Caco-2 (cell line): Measurements from ENCODE around the gene TMEM154. TPM values are rescaled to one million over a fixed set of nuclear protein-coding genes. Genes with fewer than 3 reads are reported as not detected.

Experiments used
- BruUV-seq: library from RNA; stranded (reverse); fragments of 400-500 nt; replicated peaks from 2 replicates; lab custom pipeline; 2021; lab: Mats Ljungman, UMichigan
- CTCF ChIA-PET: fragments of 300-600 bp; sonication (Branson Sonifier 250); formaldehyde crosslinking; loops from one replicate; lab custom pipeline; 2022; ENCODE audit warnings: antibody characterized with exemption; lab: Charles Lee
- POLR2A ChIA-PET: fragments of 300-600 bp; sonication (Branson Sonifier 250); formaldehyde crosslinking; loops from one replicate; lab custom pipeline; 2022; ENCODE audit warnings: antibody characterized with exemption; lab: Charles Lee
- DNase-seq, 2 experiments: peaks; one replicate each; pipeline versions ENCODE4 v3.0.0 to v3.0.0-alpha.2; 2020 to 2022
- H3K27me3 ChIP-seq: replicated peaks from 2 replicates; pipeline ENCODE4 v1.6.0; 2011; ENCODE audit warnings: low read length; ENCODE audit not compliant: control insufficient read depth, insufficient read depth
- H3K36me3 ChIP-seq: 2 replicates; pipeline ENCODE4 v1.5.1; 2011; ENCODE audit warnings: low read length; ENCODE audit not compliant: control insufficient read depth, insufficient read depth
- H3K4me1 ChIP-seq: fragments of 250-450 bp; sonication (Bioruptor Pico); 2 replicates; pipeline ENCODE4 v1.5.1; 2020; ENCODE audit warnings: mild to moderate bottlenecking
- H3K4me3 ChIP-seq: 2 replicates; pipeline ENCODE4 v1.5.1; 2011; ENCODE audit warnings: low read depth, mild to moderate bottlenecking, control low read depth, low read length
- H3K9me3 ChIP-seq: fragments of 250-450 bp; sonication (Bioruptor Pico); 2 replicates; pipeline ENCODE4 v1.5.1; 2020; ENCODE audit warnings: mild to moderate bottlenecking, moderate library complexity
- H3K27ac Mint-ChIP-seq: one replicate; pipeline ENCODE4 v1.8.0; 2022; ENCODE audit warnings: mixed read lengths; ENCODE audit not compliant: unreplicated experiment
- H3K27me3 Mint-ChIP-seq: one replicate; pipeline ENCODE4 v1.8.0; 2022; ENCODE audit warnings: mixed read lengths; ENCODE audit not compliant: insufficient read depth, unreplicated experiment
- H3K36me3 Mint-ChIP-seq: one replicate; pipeline ENCODE4 v1.8.0; 2022; ENCODE audit warnings: mild to moderate bottlenecking, mixed read lengths; ENCODE audit not compliant: insufficient read depth, unreplicated experiment
- H3K4me1 Mint-ChIP-seq: one replicate; pipeline ENCODE4 v1.8.0; 2022; ENCODE audit warnings: low read depth, mixed read lengths; ENCODE audit not compliant: unreplicated experiment
- H3K4me3 Mint-ChIP-seq: one replicate; pipeline ENCODE4 v1.8.0; 2022; ENCODE audit warnings: mild to moderate bottlenecking, moderate library complexity, mixed read lengths; ENCODE audit not compliant: unreplicated experiment
- H3K9me3 Mint-ChIP-seq: one replicate; pipeline ENCODE4 v1.8.0; 2022; ENCODE audit warnings: mixed read lengths; ENCODE audit not compliant: unreplicated experiment
- intact Hi-C: fragments of 100-400 bp; cut with micrococcal nuclease; formaldehyde crosslinking; loops from one replicate; pipeline ENCODE4 v1.10.0; 2022; ENCODE audit not compliant: unreplicated experiment
- total RNA-seq: library from RNA; stranded (reverse); gene quantifications from 2 replicates; pipeline ENCODE4 v1.2.3, GENCODE V29; 2022
- TF ChIP-seq, protein P1 (sequence below), 2 experiments: fragments of 200-600 bp in 1 of 2; IDR thresholded peaks; 1 replicate in 1 of 2; 2 replicates in 1 of 2; pipeline versions ENCODE4 v1.5.1 to v1.8.0; 2011 to 2022; ENCODE audit warnings: antibody characterized with exemption in 1 of 2, control low read depth in 1 of 2, inconsistent platforms in 1 of 2, low read depth in 1 of 2, low read length in 1 of 2, mild to moderate bottlenecking in 1 of 2, moderate library complexity in 1 of 2; ENCODE audit not compliant: insufficient read depth in 1 of 2, severe bottlenecking in 1 of 2, unreplicated experiment in 1 of 2

Gene TMEM154
- total RNA-seq, 1 experiment from 2014 or later = 4.6 TPM

DNA sequence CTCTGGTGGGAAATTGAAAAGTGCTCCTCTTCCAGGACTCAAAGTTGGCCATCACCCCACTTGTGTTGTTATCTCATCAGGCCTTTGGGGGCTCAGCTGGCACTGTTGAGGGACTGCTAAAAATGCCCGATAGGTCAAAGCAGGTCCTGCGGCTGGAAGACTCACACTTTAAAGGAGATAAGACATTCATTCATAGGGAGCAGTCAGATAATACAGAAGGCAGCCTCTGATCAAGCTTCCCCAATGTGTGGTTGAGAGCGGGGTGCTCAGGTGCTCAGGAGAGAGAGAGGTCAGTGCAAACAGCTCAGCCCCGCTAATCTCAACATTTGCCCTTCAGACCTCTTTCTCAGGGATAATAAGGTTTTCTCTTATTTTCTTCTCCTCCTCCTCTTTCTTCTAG lies 70.3 kb downstream of the TMEM154 start:
- no peaks in the 10 kb centered on the region for H3K4me1 Mint-ChIP-seq
- Histone ChIP-seq H3K4me1 (no peaks in the 10 kb centered on the region), H3K4me3 (no peak overlapping the region), H3K27me3 (no peaks in the 10 kb centered on the region), H3K9me3 (no peaks in the 10 kb centered on the region), H3K36me3 (no peaks in the 10 kb centered on the region)
- no peak overlapping the region for H3K27ac Mint-ChIP-seq
- H3K36me3 Mint-ChIP-seq = no peaks in the 10 kb centered on the region
- intact Hi-C loops = no loop called here
- no peak overlapping the region for H3K4me3 Mint-ChIP-seq
- peaks cover 2% of the 10 kb centered on the region for H3K27me3 Mint-ChIP-seq
- no TSS peak for BruUV-seq
- DNase-seq = no peak
- POLR2A ChIA-PET = no interaction called here
- TF ChIP-seq, protein P1, sequence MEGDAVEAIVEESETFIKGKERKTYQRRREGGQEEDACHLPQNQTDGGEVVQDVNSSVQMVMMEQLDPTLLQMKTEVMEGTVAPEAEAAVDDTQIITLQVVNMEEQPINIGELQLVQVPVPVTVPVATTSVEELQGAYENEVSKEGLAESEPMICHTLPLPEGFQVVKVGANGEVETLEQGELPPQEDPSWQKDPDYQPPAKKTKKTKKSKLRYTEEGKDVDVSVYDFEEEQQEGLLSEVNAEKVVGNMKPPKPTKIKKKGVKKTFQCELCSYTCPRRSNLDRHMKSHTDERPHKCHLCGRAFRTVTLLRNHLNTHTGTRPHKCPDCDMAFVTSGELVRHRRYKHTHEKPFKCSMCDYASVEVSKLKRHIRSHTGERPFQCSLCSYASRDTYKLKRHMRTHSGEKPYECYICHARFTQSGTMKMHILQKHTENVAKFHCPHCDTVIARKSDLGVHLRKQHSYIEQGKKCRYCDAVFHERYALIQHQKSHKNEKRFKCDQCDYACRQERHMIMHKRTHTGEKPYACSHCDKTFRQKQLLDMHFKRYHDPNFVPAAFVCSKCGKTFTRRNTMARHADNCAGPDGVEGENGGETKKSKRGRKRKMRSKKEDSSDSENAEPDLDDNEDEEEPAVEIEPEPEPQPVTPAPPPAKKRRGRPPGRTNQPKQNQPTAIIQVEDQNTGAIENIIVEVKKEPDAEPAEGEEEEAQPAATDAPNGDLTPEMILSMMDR (IDR thresholded peaks at IDR 0.05; ENCODE audit: insufficient read depth in 1 of 2, low read depth in 1 of 2, low read length in 1 of 2, severe bottlenecking in 1 of 2, unreplicated experiment in 1 of 2) = no peak
- H3K9me3 Mint-ChIP-seq = no peaks in the 10 kb centered on the region
- CTCF ChIA-PET = no interaction called here

DNA sequence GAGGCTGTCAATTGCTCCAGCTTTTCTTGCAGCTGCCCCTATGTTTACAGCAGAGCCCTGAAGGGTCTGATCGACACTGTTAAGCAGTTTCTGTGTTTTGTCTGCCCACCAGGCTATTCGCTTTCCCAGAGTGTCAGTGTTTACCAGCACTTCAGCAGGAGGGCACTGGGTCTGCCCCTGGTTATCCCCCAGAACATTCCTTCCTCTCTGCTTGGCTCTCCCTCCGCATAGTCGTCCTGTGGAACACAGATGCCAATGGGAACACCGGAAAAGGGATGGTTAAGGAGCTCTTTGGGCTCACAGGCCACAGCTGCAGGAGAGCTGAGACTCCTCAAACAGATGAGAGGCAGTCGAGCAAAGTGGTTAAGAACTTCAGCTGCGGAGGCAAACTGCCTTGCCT lies 72.6 kb downstream of the TMEM154 start:
- no TSS peak for BruUV-seq
- ChIA-PET POLR2A (no interaction called here), CTCF (no interaction called here)
- Mint-ChIP-seq H3K36me3 (no peaks in the 10 kb centered on the region), H3K4me3 (no peak overlapping the region), H3K27me3 (peaks cover 2% of the 10 kb centered on the region), H3K9me3 (peaks cover 9% of the 10 kb centered on the region), H3K4me1 (no peaks in the 10 kb centered on the region), H3K27ac (no peak overlapping the region)
- H3K9me3 ChIP-seq = no peaks in the 10 kb centered on the region
- intact Hi-C loops = no loop called here
- H3K36me3 ChIP-seq = no peaks in the 10 kb centered on the region
- H3K4me3 ChIP-seq = no peak overlapping the region
- no peaks in the 10 kb centered on the region for H3K4me1 ChIP-seq
- no peak for DNase-seq
- H3K27me3 ChIP-seq = no peaks in the 10 kb centered on the region
- TF ChIP-seq, protein P1 (IDR thresholded peaks at IDR 0.05; ENCODE audit: insufficient read depth in 1 of 2, low read depth in 1 of 2, low read length in 1 of 2, severe bottlenecking in 1 of 2, unreplicated experiment in 1 of 2) = no peak

DNA sequence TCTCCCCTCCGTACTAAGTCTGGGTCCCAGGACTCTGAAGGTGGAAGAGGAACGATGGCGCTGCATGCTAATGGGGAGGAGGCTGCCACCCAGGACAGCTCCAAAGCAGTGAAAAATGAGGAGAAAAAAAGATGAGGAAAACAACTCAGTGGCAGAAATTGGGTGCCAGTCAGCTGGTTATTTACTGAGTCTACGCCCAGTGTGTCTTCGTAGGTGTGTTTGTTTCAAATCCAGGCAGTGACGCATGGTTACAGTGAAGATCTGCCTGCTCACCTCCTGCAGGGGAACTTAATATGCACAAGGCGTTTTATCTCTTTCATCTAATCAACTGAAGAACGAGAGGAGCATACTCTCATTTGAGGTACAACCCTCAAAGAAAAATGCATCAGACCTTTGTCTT lies 73.0 kb downstream of the TMEM154 start:
- no peaks in the 10 kb centered on the region for H3K4me1 ChIP-seq
- no peaks in the 10 kb centered on the region for H3K9me3 ChIP-seq
- DNase-seq = no peak
- no peaks in the 10 kb centered on the region for H3K36me3 Mint-ChIP-seq
- H3K36me3 ChIP-seq = no peaks in the 10 kb centered on the region
- H3K27me3 Mint-ChIP-seq = peaks cover 2% of the 10 kb centered on the region
- H3K4me1 Mint-ChIP-seq = no peaks in the 10 kb centered on the region
- intact Hi-C loops = no loop called here
- ChIA-PET POLR2A (no interaction called here), CTCF (no interaction called here)
- no TSS peak for BruUV-seq
- TF ChIP-seq, protein P1 (IDR thresholded peaks at IDR 0.05; ENCODE audit: insufficient read depth in 1 of 2, low read depth in 1 of 2, low read length in 1 of 2, severe bottlenecking in 1 of 2, unreplicated experiment in 1 of 2) = no peak
- H3K4me3 Mint-ChIP-seq = no peak overlapping the region
- peaks cover 9% of the 10 kb centered on the region for H3K9me3 Mint-ChIP-seq
- H3K4me3 ChIP-seq = no peak overlapping the region
- H3K27me3 ChIP-seq = no peaks in the 10 kb centered on the region
- no peak overlapping the region for H3K27ac Mint-ChIP-seq
